Prostate gland (tissue), 2 donors: ENCODE results near the gene FARS2. TPM values are rescaled to one million over a fixed set of nuclear protein-coding genes. Genes with fewer than 3 reads are reported as not detected.

Experiments used
- DNase-seq: peaks from one replicate; pipeline ENCODE4 v3.0.0-alpha.2; 2019; ENCODE audit warnings: low spot score
- H3K27ac ChIP-seq, 2 donors: fragments of 200-600 bp; sonication (generic); 2 replicates each; pipeline ENCODE4 v1.5.1; 2017 to 2019
- H3K27me3 ChIP-seq: fragments of 200-600 bp; sonication (generic); replicated peaks from 2 replicates; pipeline ENCODE4 v1.5.1; 2019; ENCODE audit not compliant: insufficient read depth
- H3K36me3 ChIP-seq, 2 donors: fragments of 200-600 bp; sonication (generic); 1 replicate in 1 of 2; 2 replicates in 1 of 2; pipeline versions ENCODE4 v1.5.1 to v1.8.1; 2017 to 2019
- H3K4me1 ChIP-seq: fragments of 200-600 bp; sonication (generic); replicated peaks from 2 replicates; pipeline ENCODE4 v1.5.1; 2019
- H3K4me3 ChIP-seq, 2 donors: fragments of 200-600 bp; sonication (generic); 2 replicates each; pipeline ENCODE4 v1.5.1; 2017 to 2019
- H3K9me3 ChIP-seq: fragments of 200-600 bp; sonication (generic); 2 replicates; pipeline ENCODE4 v1.5.1; 2017
- POLR2A ChIP-seq: fragments of 450-650 bp; IDR thresholded peaks from one replicate; pipeline ENCODE4 v1.6.1; 2016; ENCODE audit warnings: antibody characterized with exemption, mild to moderate bottlenecking
- POLR2AphosphoS5 ChIP-seq: sonication (generic); formaldehyde crosslinking; IDR thresholded peaks from one replicate; pipeline ENCODE4 v1.6.1; 2017; ENCODE audit warnings: antibody characterized with exemption
- WGBS: methylation state at CpG from one replicate; pipeline ENCODE4 v1.1.5; 2018; 5-methylcytosine and 5-hydroxymethylcytosine counted together
- intact Hi-C: fragments of 100-400 bp; cut with DNase I; formaldehyde crosslinking; loops from one replicate; pipeline ENCODE4 v1.14.2; 2022
- total RNA-seq, 2 donors: library from RNA; depleted of rRNA; stranded (reverse); fragments of >200 nt; gene quantifications; one replicate each; pipeline ENCODE4 v1.1.0, GENCODE V29; 2016
- TF ChIP-seq, protein P1 (sequence below), 4 experiments: fragments of 200-600 bp in 2 of 4; fragments of 450-650 bp in 2 of 4; sonication (generic) in 2 of 4; IDR thresholded peaks; 1 replicate in 3 of 4; 2 replicates in 1 of 4; pipeline ENCODE4 v1.5.1; 2016 to 2019; ENCODE audit warnings: antibody characterized with exemption in 4 of 4, mild to moderate bottlenecking in 2 of 4, moderate library complexity in 2 of 4

The FARS2 gene
- total RNA-seq, 2 donors from 2014 or later: 11.6 to 19.5 TPM

- Histone ChIP-seq H3K4me3 (no peak overlapping the region), H3K27ac (no peak overlapping the region), H3K36me3 (no peaks in the 10 kb centered on the region), H3K27me3 (no peaks in the 10 kb centered on the region), H3K4me1 (no peaks in the 10 kb centered on the region), H3K9me3 (no peaks in the 10 kb centered on the region)
- intact Hi-C loops: no loop called here
- DNase-seq: no peak
- WGBS: 53% methylated on average over 5 of the region's 5 CpGs
- TF ChIP-seq POLR2A (no peak), POLR2AphosphoS5 (no peak)
- TF ChIP-seq, protein P1, sequence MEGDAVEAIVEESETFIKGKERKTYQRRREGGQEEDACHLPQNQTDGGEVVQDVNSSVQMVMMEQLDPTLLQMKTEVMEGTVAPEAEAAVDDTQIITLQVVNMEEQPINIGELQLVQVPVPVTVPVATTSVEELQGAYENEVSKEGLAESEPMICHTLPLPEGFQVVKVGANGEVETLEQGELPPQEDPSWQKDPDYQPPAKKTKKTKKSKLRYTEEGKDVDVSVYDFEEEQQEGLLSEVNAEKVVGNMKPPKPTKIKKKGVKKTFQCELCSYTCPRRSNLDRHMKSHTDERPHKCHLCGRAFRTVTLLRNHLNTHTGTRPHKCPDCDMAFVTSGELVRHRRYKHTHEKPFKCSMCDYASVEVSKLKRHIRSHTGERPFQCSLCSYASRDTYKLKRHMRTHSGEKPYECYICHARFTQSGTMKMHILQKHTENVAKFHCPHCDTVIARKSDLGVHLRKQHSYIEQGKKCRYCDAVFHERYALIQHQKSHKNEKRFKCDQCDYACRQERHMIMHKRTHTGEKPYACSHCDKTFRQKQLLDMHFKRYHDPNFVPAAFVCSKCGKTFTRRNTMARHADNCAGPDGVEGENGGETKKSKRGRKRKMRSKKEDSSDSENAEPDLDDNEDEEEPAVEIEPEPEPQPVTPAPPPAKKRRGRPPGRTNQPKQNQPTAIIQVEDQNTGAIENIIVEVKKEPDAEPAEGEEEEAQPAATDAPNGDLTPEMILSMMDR (IDR thresholded peaks at IDR 0.05): no peak
These were observed 457.1 kb downstream of the FARS2 start for GRCh38 chr6:5718231-5718947.

DNA sequence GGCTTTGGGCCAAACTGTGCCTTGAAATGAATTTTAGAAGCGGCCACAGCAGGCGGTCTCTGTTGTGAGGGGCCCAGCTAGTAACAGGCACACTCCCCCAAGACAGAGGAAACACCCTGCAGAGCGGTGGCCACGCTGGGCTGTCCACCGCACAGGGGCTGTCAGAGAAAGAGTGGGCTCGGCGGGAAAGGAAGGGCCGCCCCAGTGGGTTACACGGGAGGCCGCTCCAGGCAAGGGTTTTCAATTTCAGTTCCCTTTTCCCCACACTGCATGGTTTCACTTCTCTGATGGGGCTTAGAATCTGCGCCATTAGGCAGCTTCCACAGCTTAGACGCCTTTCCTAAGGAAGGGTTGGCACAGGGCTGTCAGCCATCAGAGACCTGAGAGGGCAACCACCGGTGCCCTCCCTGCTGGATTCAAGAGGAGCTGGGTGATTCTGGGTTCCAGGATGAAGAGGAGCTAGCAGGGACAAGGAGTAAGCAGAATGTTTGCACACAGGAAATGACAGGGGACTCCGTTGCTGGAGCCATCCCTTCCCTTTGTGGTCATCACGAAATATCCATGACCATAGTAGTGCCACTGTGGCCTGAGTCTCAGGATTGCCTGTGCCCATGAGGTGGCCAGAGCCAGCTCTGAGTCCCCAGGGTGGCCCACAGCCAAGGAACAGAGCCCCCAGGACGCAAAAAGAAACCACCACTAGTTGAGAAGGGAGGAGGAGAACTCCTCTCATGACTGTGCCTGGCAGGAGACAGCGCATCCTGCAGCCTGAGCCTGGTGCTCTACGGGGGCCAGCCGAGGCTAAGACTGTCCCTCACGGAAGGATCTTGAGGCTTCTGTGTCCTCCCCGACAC lies 462.8 kb downstream of the FARS2 start:
- no peak for DNase-seq
- WGBS: 74% methylated on average over 20 of the region's 21 CpGs

DNA sequence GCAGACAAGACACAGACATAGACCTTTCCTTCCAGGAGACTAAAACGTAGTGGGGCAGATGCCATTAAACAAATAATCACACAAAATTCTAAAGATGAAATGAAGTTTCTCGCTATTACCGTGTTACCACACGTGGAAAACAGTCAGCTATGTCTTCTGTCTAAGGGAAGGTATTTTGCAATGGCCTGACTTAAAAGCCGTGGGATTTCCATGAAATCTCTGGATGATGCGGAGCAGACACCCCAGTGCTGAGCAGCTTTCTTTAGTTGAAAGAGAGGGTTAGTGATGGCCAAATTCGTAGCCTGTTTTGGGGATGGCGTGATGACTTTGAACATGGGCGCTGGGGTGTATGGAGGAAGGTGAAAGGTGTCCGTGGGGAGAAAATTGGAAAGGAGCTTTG lies 463.6 kb downstream of the FARS2 start:
- Histone ChIP-seq H3K9me3 (no peaks in the 10 kb centered on the region), H3K4me3 (no peak overlapping the region), H3K36me3 (no peaks in the 10 kb centered on the region), H3K4me1 (no peaks in the 10 kb centered on the region), H3K27ac (no peak overlapping the region), H3K27me3 (no peaks in the 10 kb centered on the region)
- intact Hi-C loops: no loop called here
- no peak for DNase-seq
- WGBS: 91% methylated on average over 10 of the region's 10 CpGs
- TF ChIP-seq POLR2AphosphoS5: no peak
- no peak for TF ChIP-seq POLR2A
- TF ChIP-seq, protein P1 (IDR thresholded peaks at IDR 0.05): no peak

More for the DNA sequence above, 462.8 kb downstream of the FARS2 start:
- no peak overlapping the region for H3K27ac ChIP-seq
- no peaks in the 10 kb centered on the region for H3K27me3 ChIP-seq
- intact Hi-C loops: no loop called here
- H3K9me3 ChIP-seq: no peaks in the 10 kb centered on the region
- no peak overlapping the region for H3K4me3 ChIP-seq
- H3K36me3 ChIP-seq: no peaks in the 10 kb centered on the region
- TF ChIP-seq POLR2A: no peak
- TF ChIP-seq, protein P1 (IDR thresholded peaks at IDR 0.05): no peak
- TF ChIP-seq POLR2AphosphoS5: no peak
- no peaks in the 10 kb centered on the region for H3K4me1 ChIP-seq

- H3K36me3 ChIP-seq: no peaks in the 10 kb centered on the region
- 93% methylated on average over 17 of the region's 17 CpGs for WGBS
- intact Hi-C loops: no loop called here
- no peaks in the 10 kb centered on the region for H3K4me1 ChIP-seq
- TF ChIP-seq POLR2A (no peak), POLR2AphosphoS5 (no peak)
- TF ChIP-seq, protein P1 (IDR thresholded peaks at IDR 0.05): no peak
- no peaks in the 10 kb centered on the region for H3K9me3 ChIP-seq
- H3K27ac ChIP-seq: no peak overlapping the region
- no peak overlapping the region for H3K4me3 ChIP-seq
- DNase-seq: no peak
- no peaks in the 10 kb centered on the region for H3K27me3 ChIP-seq
These were observed 465.8 kb downstream of the FARS2 start for GRCh38 chr6:5726976-5727718.
